GM12865 (cell line): Measurements from ENCODE around the gene ZNF778.

Experiments used
- DNase-seq: peaks from one replicate; pipeline ENCODE4 v3.0.0; 2010; ENCODE audit warnings: low read depth
- H3K4me3 ChIP-seq: 2 replicates; pipeline ENCODE4 v1.5.1; 2011; ENCODE audit warnings: mild to moderate bottlenecking, low read depth, low read length, control low read depth
- TF ChIP-seq, protein P1 (sequence below): IDR thresholded peaks from 2 replicates; pipeline ENCODE4 v1.5.1; 2011; ENCODE audit warnings: low read length, control low read depth, low read depth, inconsistent platforms; ENCODE audit not compliant: insufficient read depth; ENCODE audit errors: missing control alignments

Gene ZNF778

DNA sequence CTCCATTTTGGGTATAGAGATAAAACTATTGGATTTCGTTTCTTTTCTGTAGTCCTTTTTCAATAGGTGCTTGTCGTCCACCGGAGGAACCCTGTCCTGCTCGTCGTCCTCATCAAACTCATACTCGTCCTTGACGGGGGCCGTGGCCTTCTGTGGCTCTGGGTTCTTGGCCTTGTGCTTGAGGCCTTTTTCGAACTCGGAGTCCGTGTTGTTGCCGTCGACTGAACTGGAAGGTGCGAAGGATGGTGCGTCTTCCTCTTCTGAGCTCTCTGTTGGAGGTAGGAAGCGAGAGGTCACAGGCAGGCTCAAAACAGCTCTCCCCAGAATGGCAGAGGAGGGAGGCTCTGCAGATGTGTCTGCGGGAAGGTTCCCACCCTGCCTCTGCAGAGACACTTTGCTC lies 67.9 kb downstream of the ZNF778 start:
- TF ChIP-seq, protein P1, sequence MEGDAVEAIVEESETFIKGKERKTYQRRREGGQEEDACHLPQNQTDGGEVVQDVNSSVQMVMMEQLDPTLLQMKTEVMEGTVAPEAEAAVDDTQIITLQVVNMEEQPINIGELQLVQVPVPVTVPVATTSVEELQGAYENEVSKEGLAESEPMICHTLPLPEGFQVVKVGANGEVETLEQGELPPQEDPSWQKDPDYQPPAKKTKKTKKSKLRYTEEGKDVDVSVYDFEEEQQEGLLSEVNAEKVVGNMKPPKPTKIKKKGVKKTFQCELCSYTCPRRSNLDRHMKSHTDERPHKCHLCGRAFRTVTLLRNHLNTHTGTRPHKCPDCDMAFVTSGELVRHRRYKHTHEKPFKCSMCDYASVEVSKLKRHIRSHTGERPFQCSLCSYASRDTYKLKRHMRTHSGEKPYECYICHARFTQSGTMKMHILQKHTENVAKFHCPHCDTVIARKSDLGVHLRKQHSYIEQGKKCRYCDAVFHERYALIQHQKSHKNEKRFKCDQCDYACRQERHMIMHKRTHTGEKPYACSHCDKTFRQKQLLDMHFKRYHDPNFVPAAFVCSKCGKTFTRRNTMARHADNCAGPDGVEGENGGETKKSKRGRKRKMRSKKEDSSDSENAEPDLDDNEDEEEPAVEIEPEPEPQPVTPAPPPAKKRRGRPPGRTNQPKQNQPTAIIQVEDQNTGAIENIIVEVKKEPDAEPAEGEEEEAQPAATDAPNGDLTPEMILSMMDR, result no peak
- no peak for DNase-seq
- H3K4me3 ChIP-seq, result no peak overlapping the region

DNA sequence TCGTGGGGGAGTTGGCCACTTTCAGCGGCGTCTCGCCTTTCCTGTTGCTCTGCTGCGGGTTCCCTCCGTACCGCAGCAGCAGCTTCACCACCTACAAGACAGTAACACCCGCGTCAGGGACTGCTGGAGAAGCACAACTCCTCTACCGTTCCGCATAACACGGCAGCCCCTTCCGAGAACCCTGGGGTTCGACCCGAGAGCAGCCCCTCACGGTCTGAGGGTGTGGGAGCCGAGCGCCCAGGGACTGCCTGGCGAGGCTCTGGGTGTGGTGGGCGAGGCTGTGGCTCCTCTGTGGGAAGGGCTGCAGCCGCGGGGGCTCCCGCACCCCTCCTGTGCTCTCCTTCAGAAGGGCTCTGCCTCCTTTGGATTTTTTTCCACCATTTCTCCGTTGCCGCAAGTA lies 68.6 kb downstream of the ZNF778 start:
- no peak for DNase-seq
- H3K4me3 ChIP-seq, result no peak overlapping the region
- TF ChIP-seq, protein P1, result no peak
